GM18951 (cell line): ENCODE measurements around the gene NYNRIN.

Experiments
- POLR2A ChIP-seq: IDR thresholded peaks from 4 replicates; pipeline ENCODE4 v1.6.1; 2011; ENCODE audit warnings: mild to moderate bottlenecking; ENCODE audit not compliant: insufficient read length, insufficient read depth; ENCODE audit errors: extremely low read depth
- in situ Hi-C: fragments of 300-500 bp; cut with MboI; formaldehyde crosslinking; loops from one replicate; pipeline ENCODE4 v1.12.0; 2022; ENCODE audit warnings: low sequenced_read_pairs, mixed read lengths, inconsistent platforms; ENCODE audit not compliant: unreplicated experiment

The NYNRIN gene

GRCh38 chr14:24436355-24437019, 37.7 kb downstream of the NYNRIN start:
- TF ChIP-seq POLR2A, result no peak
- in situ Hi-C loops, result loop anchor here (10.0 kb wide), 1 partner anchor 102 kb away; the partner anchor contains the start of genes ADCY4 and RIPK3

GRCh38 chr14:24437020-24437735, 38.4 kb downstream of the NYNRIN start:
- peak; percentile 1 for TF ChIP-seq POLR2A
- in situ Hi-C loops, result loop anchor here (10.0 kb wide), 1 partner anchor 102 kb away; the partner anchor contains the start of genes ADCY4 and RIPK3

GRCh38 chr14:24437736-24438067, 38.9 kb downstream of the NYNRIN start:
- in situ Hi-C loops, result loop anchor here (10.0 kb wide), 1 partner anchor 103 kb away; the partner anchor contains the start of genes ADCY4 and RIPK3
- no peak for TF ChIP-seq POLR2A

- no peak for TF ChIP-seq POLR2A
- in situ Hi-C loops, result loop anchor here (10.0 kb wide), 1 partner anchor 104 kb away; the partner anchor contains the start of genes ADCY4 and RIPK3
Observed at GRCh38 chr14:24438223-24439097, 39.7 kb downstream of the NYNRIN start.

- no peak for TF ChIP-seq POLR2A
- in situ Hi-C loops, result loop anchor here (10.0 kb wide), 1 partner anchor 104 kb away; the partner anchor contains the start of genes ADCY4 and RIPK3
Observed at GRCh38 chr14:24439257-24439656, 40.5 kb downstream of the NYNRIN start.

GRCh38 chr14:24439830-24440605, 41.2 kb downstream of the NYNRIN start:
- in situ Hi-C loops, result loop anchor here (10.0 kb wide), 1 partner anchor 105 kb away; the partner anchor contains the start of genes ADCY4 and RIPK3
- TF ChIP-seq POLR2A, result no peak

- no peak for TF ChIP-seq POLR2A
- in situ Hi-C loops, result no loop called here
Observed at GRCh38 chr14:24440606-24441399, 42.0 kb downstream of the NYNRIN start.

- in situ Hi-C loops, result no loop called here
Observed at GRCh38 chr14:24441485-24441884, 42.7 kb downstream of the NYNRIN start.

GRCh38 chr14:24441904-24442239, 43.1 kb downstream of the NYNRIN start:
- in situ Hi-C loops, result no loop called here

More at GRCh38 chr14:24441485-24441884, 42.7 kb downstream of the NYNRIN start:
- TF ChIP-seq POLR2A, result no peak

GRCh38 chr14:24442240-24443052, 43.6 kb downstream of the NYNRIN start, which contains the start of gene SDR39U1:
Gene SDR39U1, minus strand, starts transcription at chr14:24442776. Its CDS starts 7 bp downstream, at chr14:24442769.
- peak; percentile 69 for TF ChIP-seq POLR2A

More at GRCh38 chr14:24441904-24442239, 43.1 kb downstream of the NYNRIN start:
- TF ChIP-seq POLR2A, result no peak

More at GRCh38 chr14:24442240-24443052, 43.6 kb downstream of the NYNRIN start, which contains the start of gene SDR39U1:
- in situ Hi-C loops, result no loop called here
